Stimulated activated naive CD8-positive, alpha-beta T cell treated with anti-CD3 and anti-CD28 coated beads, Interleukin-15, amount 100 ng/mL, for 72 hours (primary cell): ENCODE measurements around the gene IRAG1.

Source experiments
- ATAC-seq: fragments of 150-1000 bp; cut with Tn5 transposase; 2 replicates; pipeline ENCODE4 v1.10.0; 2021; ENCODE audit warnings: mild to moderate bottlenecking, moderate library complexity
- DNase-seq, 2 donors: peaks; one replicate each; pipeline ENCODE4 v3.0.0; 2021 to 2022
- H3K27ac Mint-ChIP-seq, 2 donors: one replicate each; pipeline ENCODE4 v1.8.0; 2022; ENCODE audit warnings: mild to moderate bottlenecking in 2 of 2, mixed read lengths in 2 of 2, moderate library complexity in 2 of 2
- H3K27me3 Mint-ChIP-seq: one replicate; pipeline ENCODE4 v1.8.0; 2022; ENCODE audit warnings: mixed read lengths
- H3K4me1 Mint-ChIP-seq: one replicate; pipeline ENCODE4 v1.8.0; 2022; ENCODE audit warnings: mild to moderate bottlenecking, mixed read lengths
- H3K4me3 Mint-ChIP-seq, 2 donors: one replicate each; pipeline ENCODE4 v1.8.0; 2022; ENCODE audit warnings: mild to moderate bottlenecking in 2 of 2, mixed read lengths in 2 of 2, moderate library complexity in 1 of 2
- H3K9me3 Mint-ChIP-seq, 2 donors: one replicate each; pipeline ENCODE4 v1.8.0; 2022; ENCODE audit warnings: mixed read lengths in 2 of 2

Gene IRAG1, protein sequence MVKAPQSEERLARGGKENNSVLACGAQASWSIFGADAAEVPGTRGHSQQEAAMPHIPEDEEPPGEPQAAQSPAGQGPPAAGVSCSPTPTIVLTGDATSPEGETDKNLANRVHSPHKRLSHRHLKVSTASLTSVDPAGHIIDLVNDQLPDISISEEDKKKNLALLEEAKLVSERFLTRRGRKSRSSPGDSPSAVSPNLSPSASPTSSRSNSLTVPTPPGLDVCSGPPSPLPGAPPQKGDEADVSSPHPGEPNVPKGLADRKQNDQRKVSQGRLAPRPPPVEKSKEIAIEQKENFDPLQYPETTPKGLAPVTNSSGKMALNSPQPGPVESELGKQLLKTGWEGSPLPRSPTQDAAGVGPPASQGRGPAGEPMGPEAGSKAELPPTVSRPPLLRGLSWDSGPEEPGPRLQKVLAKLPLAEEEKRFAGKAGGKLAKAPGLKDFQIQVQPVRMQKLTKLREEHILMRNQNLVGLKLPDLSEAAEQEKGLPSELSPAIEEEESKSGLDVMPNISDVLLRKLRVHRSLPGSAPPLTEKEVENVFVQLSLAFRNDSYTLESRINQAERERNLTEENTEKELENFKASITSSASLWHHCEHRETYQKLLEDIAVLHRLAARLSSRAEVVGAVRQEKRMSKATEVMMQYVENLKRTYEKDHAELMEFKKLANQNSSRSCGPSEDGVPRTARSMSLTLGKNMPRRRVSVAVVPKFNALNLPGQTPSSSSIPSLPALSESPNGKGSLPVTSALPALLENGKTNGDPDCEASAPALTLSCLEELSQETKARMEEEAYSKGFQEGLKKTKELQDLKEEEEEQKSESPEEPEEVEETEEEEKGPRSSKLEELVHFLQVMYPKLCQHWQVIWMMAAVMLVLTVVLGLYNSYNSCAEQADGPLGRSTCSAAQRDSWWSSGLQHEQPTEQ

DNA sequence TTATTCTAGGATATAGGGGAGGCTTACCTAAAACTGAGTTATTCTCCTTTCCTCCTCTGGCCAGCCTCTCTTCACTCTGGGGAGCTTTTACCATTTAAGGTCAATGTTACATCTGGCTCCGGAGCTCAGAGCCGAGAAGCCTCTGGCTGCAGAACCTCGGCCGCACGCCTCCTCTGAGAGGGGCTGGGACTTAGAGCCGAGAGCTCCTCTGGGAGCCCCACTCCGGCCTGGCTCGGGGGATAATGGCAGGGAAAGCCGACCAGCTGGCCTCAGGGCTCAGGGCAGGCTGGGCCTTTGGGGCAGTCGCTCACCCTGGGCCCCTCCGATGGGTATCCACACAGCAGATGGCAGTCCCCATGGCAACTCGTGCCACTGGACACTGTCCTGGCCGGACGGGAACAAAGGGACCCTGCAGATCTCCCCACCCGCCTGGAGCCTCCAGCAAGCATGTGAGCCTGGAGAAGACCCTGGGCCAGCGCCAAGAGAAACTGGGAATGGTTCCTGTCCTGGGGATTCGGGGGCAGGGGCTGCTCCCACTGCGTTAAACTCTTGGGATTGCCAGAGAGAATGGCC lies at the start of gene IRAG1:
TSS of gene IRAG1 (minus strand) at position 247 of the 573 bp plus-strand sequence. CDS start at position 94, 153 bp downstream.
- Mint-ChIP-seq H3K27me3 (peaks cover 48% of the 10 kb centered on the region), H3K4me1 (peaks cover 7% of the 10 kb centered on the region), H3K27ac (peak within 1 kb of the TSS in 1 of 2 donors; percentile 69), H3K9me3 (no peaks in the 10 kb centered on the region), H3K4me3 (no peak within 1 kb of the TSS)
- no peak for ATAC-seq
- no peak for DNase-seq

DNA sequence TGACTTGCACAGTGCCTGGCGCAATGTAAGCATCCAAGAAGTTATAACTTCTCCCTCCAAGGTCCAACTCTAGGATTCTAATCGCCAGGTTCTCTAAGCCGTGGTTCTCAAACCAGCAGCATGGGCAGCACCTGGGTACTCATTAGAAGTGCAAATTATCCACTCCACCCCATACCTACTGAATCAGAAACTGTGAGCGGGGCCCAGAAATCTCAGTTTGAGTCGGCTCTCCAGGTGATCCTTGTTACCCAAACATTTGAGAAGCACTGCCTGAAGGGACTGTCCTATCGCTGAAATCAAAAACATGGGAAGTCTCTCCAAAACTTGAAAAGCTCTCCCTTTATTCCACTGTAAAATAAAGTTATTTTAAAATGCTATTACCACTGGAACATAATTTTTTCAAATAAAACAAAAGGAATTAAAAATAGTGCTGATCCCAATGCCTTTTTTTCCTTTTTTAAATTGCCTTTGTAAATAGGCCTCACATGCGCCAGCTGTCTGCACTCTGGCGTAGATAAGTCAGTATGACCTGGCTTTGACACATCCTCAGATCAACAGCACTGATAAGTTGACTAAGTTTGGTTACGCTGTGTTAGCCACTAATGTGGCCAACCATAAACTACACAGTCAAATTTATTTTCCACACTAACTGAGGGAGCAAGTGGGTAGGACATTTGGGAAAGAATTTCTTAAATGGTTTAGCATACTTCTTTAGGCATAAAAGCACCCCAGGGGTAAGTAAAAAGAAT lies 49.1 kb upstream of the IRAG1 start:
- H3K9me3 Mint-ChIP-seq = no peaks in the 10 kb centered on the region
- peak; percentile 95 for ATAC-seq
- H3K4me3 Mint-ChIP-seq = peak overlapping the region; percentile 8 to 47
- no peak overlapping the region for H3K27ac Mint-ChIP-seq
- DNase-seq = no peak
- peaks cover 20% of the 10 kb centered on the region for H3K4me1 Mint-ChIP-seq
- H3K27me3 Mint-ChIP-seq = no peaks in the 10 kb centered on the region

GRCh38 chr11:10735481-10736475 lies 42.2 kb upstream of the IRAG1 start:
- peaks cover 13% of the 10 kb centered on the region for H3K4me1 Mint-ChIP-seq

DNA sequence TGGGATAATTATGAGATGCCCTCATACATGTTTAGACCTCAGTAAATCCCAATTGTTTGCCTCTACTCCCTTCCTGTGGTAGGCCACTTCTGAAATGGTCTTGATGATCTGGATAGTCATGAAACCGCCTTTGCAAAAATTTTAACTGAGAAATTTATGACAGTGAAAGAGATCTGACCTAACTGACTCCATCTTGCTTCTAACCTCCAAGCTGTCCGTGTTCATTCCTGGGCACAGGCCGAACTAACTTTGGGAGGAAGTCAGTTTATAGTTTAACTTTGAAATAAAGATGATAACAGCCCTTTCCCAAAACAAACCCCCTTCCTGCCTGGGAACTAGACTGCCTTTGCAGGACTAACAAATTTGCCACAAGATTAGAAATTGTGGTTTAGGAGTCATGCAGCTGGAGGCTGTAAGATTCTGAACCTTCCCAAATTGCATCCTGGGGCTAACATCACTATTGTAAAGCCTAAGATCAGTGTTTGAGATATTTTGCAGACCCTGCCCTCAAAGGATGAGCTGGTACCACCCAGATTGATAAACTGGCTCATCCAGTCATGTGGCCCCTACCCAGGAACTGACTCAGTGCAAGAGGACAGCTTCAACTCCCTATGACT lies 37.6 kb upstream of the IRAG1 start:
- Mint-ChIP-seq H3K9me3 (no peaks in the 10 kb centered on the region), H3K4me3 (no peak overlapping the region), H3K27ac (no peak overlapping the region), H3K27me3 (peaks cover 46% of the 10 kb centered on the region), H3K4me1 (peaks cover 26% of the 10 kb centered on the region)
- ATAC-seq (no peak), DNase-seq (no peak)

More at GRCh38 chr11:10735481-10736475, 42.2 kb upstream of the IRAG1 start:
- DNase-seq (peak; percentile 89), ATAC-seq (peak; percentile 98)
- peak overlapping the region; percentile 46 to 63 for H3K4me3 Mint-ChIP-seq
- H3K27ac Mint-ChIP-seq = peak overlapping the region in 1 of 2 donors; percentile 44
- H3K27me3 Mint-ChIP-seq = peaks cover 16% of the 10 kb centered on the region
- H3K9me3 Mint-ChIP-seq = no peaks in the 10 kb centered on the region

DNA sequence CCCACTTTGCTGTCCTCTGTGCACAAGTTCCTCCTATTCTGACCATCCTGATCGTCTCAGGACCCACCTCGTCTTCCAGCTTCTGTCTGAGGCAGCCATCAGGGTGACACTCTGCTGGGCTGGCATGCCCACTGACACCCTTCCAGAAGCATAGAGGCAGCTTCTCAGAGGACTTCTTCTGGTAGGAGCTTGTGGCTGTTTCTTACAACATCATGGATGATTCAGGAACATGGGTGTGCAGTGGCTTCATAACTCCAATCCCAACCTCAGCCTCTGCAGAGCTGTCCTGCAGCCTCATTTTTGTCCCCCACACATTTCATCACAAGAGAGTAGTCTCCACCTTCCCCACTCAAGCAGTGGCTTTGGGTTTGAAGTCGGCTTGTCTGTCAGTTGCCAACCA lies 36.6 kb upstream of the IRAG1 start:
- peaks cover 46% of the 10 kb centered on the region for H3K27me3 Mint-ChIP-seq
- H3K9me3 Mint-ChIP-seq = no peaks in the 10 kb centered on the region
- ATAC-seq (no peak), DNase-seq (no peak)
- no peak overlapping the region for H3K4me3 Mint-ChIP-seq
- peaks cover 26% of the 10 kb centered on the region for H3K4me1 Mint-ChIP-seq
- H3K27ac Mint-ChIP-seq = no peak overlapping the region

DNA sequence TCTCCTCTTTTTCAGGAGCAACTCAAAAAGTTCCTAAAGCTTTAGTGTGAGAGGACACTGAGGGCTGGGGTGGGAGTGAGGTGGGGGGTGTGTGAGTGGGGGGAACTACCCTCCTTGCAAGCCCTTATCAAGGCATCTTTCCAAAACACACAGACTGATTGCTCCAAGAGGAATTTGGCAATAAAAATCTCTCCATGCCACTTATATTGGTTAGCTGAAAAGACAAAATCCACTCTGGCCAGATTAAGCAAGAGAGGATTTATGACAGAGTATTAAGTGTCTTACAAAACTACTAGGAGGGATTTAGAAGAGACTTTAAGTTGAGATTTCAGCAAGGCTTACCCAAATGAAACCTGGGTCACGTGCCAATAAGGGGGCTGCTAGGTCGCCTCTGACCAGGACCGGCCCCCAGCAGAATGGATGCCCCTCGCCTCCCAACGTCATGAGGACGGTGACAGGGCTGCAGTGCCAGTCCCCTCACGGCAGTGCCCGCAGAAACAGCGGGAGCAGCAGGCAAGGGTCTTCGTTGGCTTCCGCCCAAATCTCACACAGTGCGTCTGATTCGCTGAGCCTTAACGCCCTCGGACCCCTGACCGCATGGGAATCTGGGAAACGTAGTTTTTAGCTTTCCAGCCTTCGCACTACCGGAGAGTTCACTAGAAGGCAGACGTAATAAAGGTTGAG lies 35.4 kb upstream of the IRAG1 start:
- H3K4me1 Mint-ChIP-seq = peaks cover 31% of the 10 kb centered on the region
- no peak overlapping the region for H3K27ac Mint-ChIP-seq
- H3K9me3 Mint-ChIP-seq = no peaks in the 10 kb centered on the region
- no peak for DNase-seq
- H3K27me3 Mint-ChIP-seq = peaks cover 51% of the 10 kb centered on the region
- no peak for ATAC-seq
- H3K4me3 Mint-ChIP-seq = no peak overlapping the region

- H3K9me3 Mint-ChIP-seq = no peaks in the 10 kb centered on the region
- no peak overlapping the region for H3K4me3 Mint-ChIP-seq
- H3K27me3 Mint-ChIP-seq = peaks cover 57% of the 10 kb centered on the region
- no peak for ATAC-seq
- H3K4me1 Mint-ChIP-seq = peaks cover 31% of the 10 kb centered on the region
- DNase-seq = no peak
- no peak overlapping the region for H3K27ac Mint-ChIP-seq
These were observed 34.6 kb upstream of the IRAG1 start for GRCh38 chr11:10728154-10728553.

DNA sequence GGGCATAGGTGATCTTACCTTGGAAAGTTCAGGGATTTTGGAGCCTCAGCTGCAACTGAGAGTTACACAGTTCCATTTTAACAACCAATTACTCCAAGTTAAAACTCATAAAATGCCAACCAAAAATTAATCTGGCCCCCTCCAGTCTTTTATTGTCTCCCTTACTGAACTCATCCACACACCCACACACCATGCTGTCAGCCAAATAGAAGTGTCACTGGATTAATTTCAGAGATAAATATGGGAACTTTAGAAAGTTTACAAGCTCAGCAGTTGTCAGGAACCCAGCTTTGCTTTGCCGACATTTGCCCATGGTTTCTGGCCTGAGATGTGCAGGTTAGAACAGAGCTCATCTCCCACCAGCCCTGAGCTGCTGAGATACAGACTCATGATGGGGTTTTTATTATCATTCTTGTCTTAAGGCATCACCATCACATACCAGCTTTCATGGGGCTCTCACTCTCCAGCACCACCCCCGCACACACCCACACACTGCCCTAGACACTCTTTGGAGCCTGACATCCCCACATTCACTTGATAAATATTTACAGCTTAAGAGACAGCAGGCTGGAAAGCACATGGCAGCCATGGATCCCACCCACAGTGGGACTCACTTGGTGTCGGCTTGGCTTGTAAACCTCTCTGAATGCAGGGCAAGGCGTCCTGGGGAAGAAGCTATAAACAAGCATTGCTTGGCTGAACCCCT lies 33.7 kb upstream of the IRAG1 start:
- peaks cover 56% of the 10 kb centered on the region for H3K27me3 Mint-ChIP-seq
- H3K4me1 Mint-ChIP-seq = peaks cover 33% of the 10 kb centered on the region
- DNase-seq = no peak
- no peak for ATAC-seq
- H3K9me3 Mint-ChIP-seq = no peaks in the 10 kb centered on the region
- no peak overlapping the region for H3K27ac Mint-ChIP-seq
- peak overlapping the region in 1 of 2 donors; percentile 10 for H3K4me3 Mint-ChIP-seq

GRCh38 chr11:10725907-10726253 lies 32.3 kb upstream of the IRAG1 start:
- no peaks in the 10 kb centered on the region for H3K9me3 Mint-ChIP-seq
- ATAC-seq = peak; percentile 75
- peak overlapping the region; percentile 64 to 65 for H3K27ac Mint-ChIP-seq
- peaks cover 40% of the 10 kb centered on the region for H3K4me1 Mint-ChIP-seq
- DNase-seq = no peak
- peak overlapping the region; percentile 53 for H3K4me3 Mint-ChIP-seq
- H3K27me3 Mint-ChIP-seq = peaks cover 55% of the 10 kb centered on the region

- DNase-seq (peak; percentile 32 to 47), ATAC-seq (peak; percentile 87)
- peak overlapping the region; percentile 53 for H3K4me3 Mint-ChIP-seq
- H3K27ac Mint-ChIP-seq = peak overlapping the region; percentile 64 to 65
- no peaks in the 10 kb centered on the region for H3K9me3 Mint-ChIP-seq
- peaks cover 40% of the 10 kb centered on the region for H3K4me1 Mint-ChIP-seq
- H3K27me3 Mint-ChIP-seq = peaks cover 57% of the 10 kb centered on the region
These were observed 31.8 kb upstream of the IRAG1 start for GRCh38 chr11:10725114-10725906.

- ATAC-seq (no peak), DNase-seq (no peak)
- Mint-ChIP-seq H3K4me3 (no peak overlapping the region), H3K4me1 (peaks cover 32% of the 10 kb centered on the region), H3K27ac (no peak overlapping the region), H3K9me3 (no peaks in the 10 kb centered on the region), H3K27me3 (peaks cover 49% of the 10 kb centered on the region)
These were observed 28.8 kb upstream of the IRAG1 start for GRCh38 chr11:10722307-10722706.

DNA sequence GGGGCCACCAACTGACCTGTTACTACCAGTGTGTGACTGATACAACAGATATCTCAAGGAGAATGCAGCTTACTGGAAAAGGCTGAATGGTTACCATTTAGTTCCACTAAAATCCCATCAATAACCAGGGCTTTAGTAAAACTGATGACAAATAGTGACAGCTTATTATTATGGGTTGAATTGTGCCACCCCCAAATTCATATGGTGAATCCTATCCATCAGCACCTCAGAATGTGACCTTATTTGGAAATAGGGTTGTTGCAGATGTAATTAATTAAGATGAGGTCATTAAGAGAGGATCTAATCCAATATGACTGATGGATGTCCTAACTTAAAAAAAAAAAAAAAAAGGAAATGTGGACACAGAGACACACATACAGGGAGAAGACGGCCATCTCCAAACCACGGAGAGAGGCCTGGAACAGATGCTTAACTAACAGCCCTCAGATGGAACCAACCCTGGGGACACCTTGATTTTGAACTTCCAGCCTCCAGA lies 27.4 kb upstream of the IRAG1 start:
- DNase-seq = no peak
- H3K27ac Mint-ChIP-seq = no peak overlapping the region
- H3K4me1 Mint-ChIP-seq = peaks cover 22% of the 10 kb centered on the region
- H3K27me3 Mint-ChIP-seq = peaks cover 56% of the 10 kb centered on the region
- no peak overlapping the region for H3K4me3 Mint-ChIP-seq
- ATAC-seq = no peak
- H3K9me3 Mint-ChIP-seq = no peaks in the 10 kb centered on the region
